Parathyroid adenoma (tissue), 2 donors: ENCODE measurements around the gene SRD5A3.
A peak's percentile ranks its signal among the peaks of the same experiment; 100 is the strongest.

Source experiments
- H2AFZ ChIP-seq: fragments of 300-600 bp; sonication (generic); one replicate; pipeline ENCODE4 v1.7.0; 2017; ENCODE audit warnings: antibody characterized with exemption, mild to moderate bottlenecking
- H3K27ac ChIP-seq: fragments of 300-600 bp; sonication (generic); one replicate; pipeline ENCODE4 v1.7.0; 2017
- H3K27me3 ChIP-seq: fragments of 300-600 bp; sonication (generic); one replicate; pipeline ENCODE4 v1.7.0; 2017; ENCODE audit warnings: low read length; ENCODE audit not compliant: control insufficient read depth, insufficient read depth
- H3K36me3 ChIP-seq: fragments of 300-600 bp; sonication (generic); one replicate; pipeline ENCODE4 v1.7.0; 2017; ENCODE audit warnings: low read length; ENCODE audit not compliant: control insufficient read depth, insufficient read depth
- H3K4me1 ChIP-seq: fragments of 300-600 bp; sonication (generic); one replicate; pipeline ENCODE4 v1.7.0; 2017; ENCODE audit warnings: control low read depth
- H3K4me2 ChIP-seq: fragments of 300-600 bp; sonication (generic); one replicate; pipeline ENCODE4 v1.7.0; 2017; ENCODE audit warnings: low read length
- H3K4me3 ChIP-seq: fragments of 300-600 bp; sonication (generic); one replicate; pipeline ENCODE4 v1.7.0; 2017; ENCODE audit warnings: low read depth, low read length
- H3K79me2 ChIP-seq: fragments of 300-600 bp; sonication (generic); one replicate; pipeline ENCODE4 v1.7.0; 2017; ENCODE audit warnings: control low read depth
- H3K9ac ChIP-seq: fragments of 300-600 bp; sonication (generic); one replicate; pipeline ENCODE4 v1.7.0; 2017; ENCODE audit warnings: mild to moderate bottlenecking
- H3K9me3 ChIP-seq: fragments of 300-600 bp; sonication (generic); one replicate; pipeline ENCODE4 v1.7.0; 2017; ENCODE audit warnings: low read length; ENCODE audit not compliant: control insufficient read depth
- CTCF ChIP-seq: fragments of 300-600 bp; sonication (generic); IDR thresholded peaks from one replicate; pipeline ENCODE4 v1.7.0; 2017; ENCODE audit warnings: antibody characterized with exemption, mild to moderate bottlenecking
- donor health status: primary hyperparathyroidism.

The SRD5A3 gene

GRCh38 chr4:55345980-55346850, at the start of gene SRD5A3:
Gene SRD5A3 (plus strand): TSS chr4:55346242. CDS start chr4:55346337, 95 bp downstream.
- H3K4me3 ChIP-seq = peak within 1 kb of the TSS; percentile 77
- H2AFZ ChIP-seq = peak within 1 kb of the TSS; percentile 93
- H3K27me3 ChIP-seq = no peaks in the 10 kb centered on the region
- peak within 1 kb of the TSS; percentile 78 for H3K27ac ChIP-seq
- no peaks in the 10 kb centered on the region for H3K9me3 ChIP-seq
- H3K79me2 ChIP-seq = no peaks in the 10 kb centered on the region
- TF ChIP-seq CTCF = peak; percentile 71
- H3K36me3 ChIP-seq = no peaks in the 10 kb centered on the region
- no peak within 1 kb of the TSS for H3K9ac ChIP-seq
- peak within 1 kb of the TSS; percentile 92 for H3K4me2 ChIP-seq
- no peaks in the 10 kb centered on the region for H3K4me1 ChIP-seq

GRCh38 chr4:55297346-55297745, 48.7 kb upstream of the SRD5A3 start:
- no peak overlapping the region for H3K9ac ChIP-seq
- no peak overlapping the region for H2AFZ ChIP-seq
- H3K27ac ChIP-seq = no peak overlapping the region
- H3K4me3 ChIP-seq = no peak overlapping the region
- no peaks in the 10 kb centered on the region for H3K4me1 ChIP-seq
- H3K9me3 ChIP-seq = no peaks in the 10 kb centered on the region
- H3K27me3 ChIP-seq = no peaks in the 10 kb centered on the region
- H3K79me2 ChIP-seq = no peaks in the 10 kb centered on the region
- no peaks in the 10 kb centered on the region for H3K36me3 ChIP-seq
- no peak for TF ChIP-seq CTCF
- H3K4me2 ChIP-seq = no peak overlapping the region

- no peaks in the 10 kb centered on the region for H3K27me3 ChIP-seq
- H3K79me2 ChIP-seq = no peaks in the 10 kb centered on the region
- no peaks in the 10 kb centered on the region for H3K36me3 ChIP-seq
- no peak overlapping the region for H3K4me3 ChIP-seq
- H3K4me2 ChIP-seq = no peak overlapping the region
- H3K4me1 ChIP-seq = no peaks in the 10 kb centered on the region
- H3K27ac ChIP-seq = no peak overlapping the region
- H3K9ac ChIP-seq = no peak overlapping the region
- no peaks in the 10 kb centered on the region for H3K9me3 ChIP-seq
- no peak for TF ChIP-seq CTCF
- no peak overlapping the region for H2AFZ ChIP-seq
Measured at GRCh38 chr4:55303760-55304165, 42.3 kb upstream of the SRD5A3 start.

- no peak overlapping the region for H3K9ac ChIP-seq
- H3K36me3 ChIP-seq = no peaks in the 10 kb centered on the region
- no peaks in the 10 kb centered on the region for H3K79me2 ChIP-seq
- no peaks in the 10 kb centered on the region for H3K9me3 ChIP-seq
- H3K4me3 ChIP-seq = no peak overlapping the region
- no peak overlapping the region for H3K4me2 ChIP-seq
- H2AFZ ChIP-seq = no peak overlapping the region
- no peak overlapping the region for H3K27ac ChIP-seq
- no peak for TF ChIP-seq CTCF
- H3K27me3 ChIP-seq = no peaks in the 10 kb centered on the region
- H3K4me1 ChIP-seq = no peaks in the 10 kb centered on the region
Measured at GRCh38 chr4:55304303-55304702, 41.7 kb upstream of the SRD5A3 start.

GRCh38 chr4:55308071-55308470, 38.0 kb upstream of the SRD5A3 start:
- no peaks in the 10 kb centered on the region for H3K27me3 ChIP-seq
- no peak overlapping the region for H3K9ac ChIP-seq
- no peak overlapping the region for H3K27ac ChIP-seq
- no peak overlapping the region for H2AFZ ChIP-seq
- no peak for TF ChIP-seq CTCF
- H3K4me3 ChIP-seq = no peak overlapping the region
- H3K79me2 ChIP-seq = no peaks in the 10 kb centered on the region
- H3K4me1 ChIP-seq = no peaks in the 10 kb centered on the region
- no peaks in the 10 kb centered on the region for H3K9me3 ChIP-seq
- H3K36me3 ChIP-seq = no peaks in the 10 kb centered on the region
- H3K4me2 ChIP-seq = no peak overlapping the region
